CD4-positive, alpha-beta T cell treated with Interleukin-6 at 100 ng/mL for 8 hours (primary cell): ENCODE data around the gene CDH4.

ENCODE experiments used
- DNase-seq: peaks from one replicate; pipeline ENCODE4 v3.0.0-alpha.2; 2020; ENCODE audit warnings: mixed read lengths, low spot score

CDH4 gene

DNA sequence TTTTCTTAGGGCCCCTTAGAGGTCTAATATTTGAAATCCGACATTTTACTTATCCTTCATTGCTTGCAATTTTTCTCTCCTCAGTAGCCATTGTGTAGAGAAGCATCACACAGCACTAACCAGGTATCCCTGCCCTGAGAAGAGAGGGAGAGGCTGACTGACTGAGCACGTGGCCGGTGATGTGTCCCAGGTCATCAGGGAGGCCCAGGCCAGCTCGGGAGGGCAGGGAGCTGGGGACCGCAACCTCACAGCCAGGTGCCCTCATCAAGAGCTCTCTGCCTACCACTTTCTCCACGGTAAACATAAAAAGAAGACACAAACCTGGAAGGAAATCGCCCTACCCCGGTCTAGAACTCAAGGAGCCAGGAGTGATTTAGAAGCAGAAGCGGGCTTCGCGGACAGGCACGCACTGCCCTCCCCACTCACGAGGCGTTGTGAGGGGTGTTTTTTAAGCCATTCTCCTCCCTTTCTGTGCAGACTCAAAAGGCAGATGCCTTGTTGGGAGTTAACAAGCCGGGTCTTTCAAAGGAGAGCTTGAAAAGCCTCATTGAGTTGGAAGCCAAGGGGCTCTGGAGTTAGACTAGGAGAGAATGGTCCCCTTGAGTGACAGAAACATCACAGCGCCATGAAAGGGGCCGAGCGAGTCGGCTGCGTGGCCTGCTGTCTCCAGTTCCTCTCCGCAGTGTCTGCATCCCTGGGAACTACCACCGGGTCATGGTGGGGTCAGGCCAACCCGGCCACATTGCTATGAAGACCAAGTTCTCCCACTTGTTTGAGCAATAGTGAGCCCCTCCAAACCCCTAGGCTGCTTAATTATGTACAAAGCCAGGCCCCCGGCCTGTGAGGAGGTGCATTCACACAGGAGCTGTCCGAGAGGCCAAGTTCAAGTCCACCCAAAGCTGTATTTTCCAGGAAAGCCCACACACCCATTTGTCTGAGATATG, 285.4 kb downstream of the CDH4 start:
- no peak for DNase-seq

DNA sequence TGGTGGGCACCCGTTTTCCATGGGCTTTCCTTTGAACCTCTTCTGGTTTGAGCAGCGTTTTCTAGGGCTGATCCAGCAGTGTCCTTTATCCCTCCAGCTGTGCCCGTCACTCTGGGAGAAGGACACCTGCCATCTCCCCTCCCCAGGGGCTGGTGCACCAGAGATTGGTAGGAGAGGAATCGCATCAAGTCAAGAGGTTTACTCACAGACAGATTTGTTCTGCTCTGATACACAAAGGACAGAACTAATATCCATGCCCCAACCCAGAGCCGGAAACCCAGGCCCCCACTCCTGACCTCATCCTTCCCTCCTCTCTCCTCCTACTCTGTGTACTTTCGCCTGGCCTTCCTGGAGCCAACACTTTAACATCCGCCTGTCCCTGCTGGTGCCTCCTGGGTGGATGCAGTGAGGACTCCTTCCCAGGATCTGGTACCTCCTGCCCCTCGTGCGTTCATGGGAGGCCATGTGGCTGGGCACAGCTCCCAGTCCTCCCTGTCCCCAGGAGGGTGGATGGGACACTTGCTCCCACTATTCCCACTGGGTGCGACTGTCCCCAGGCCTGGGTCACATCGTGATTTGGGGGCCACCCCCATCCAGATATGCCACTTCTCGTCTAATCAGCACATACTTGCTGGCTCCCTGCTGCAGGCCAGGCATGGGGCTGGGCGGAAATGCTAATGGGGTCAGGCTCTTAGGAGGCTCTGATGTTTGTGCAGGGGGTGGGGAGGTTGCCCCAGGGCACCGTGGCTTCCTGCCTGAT, 286.3 kb downstream of the CDH4 start:
- no peak for DNase-seq

GRCh38 chr20:61538943-61539265, 286.8 kb downstream of the CDH4 start:
- no peak for DNase-seq

DNA sequence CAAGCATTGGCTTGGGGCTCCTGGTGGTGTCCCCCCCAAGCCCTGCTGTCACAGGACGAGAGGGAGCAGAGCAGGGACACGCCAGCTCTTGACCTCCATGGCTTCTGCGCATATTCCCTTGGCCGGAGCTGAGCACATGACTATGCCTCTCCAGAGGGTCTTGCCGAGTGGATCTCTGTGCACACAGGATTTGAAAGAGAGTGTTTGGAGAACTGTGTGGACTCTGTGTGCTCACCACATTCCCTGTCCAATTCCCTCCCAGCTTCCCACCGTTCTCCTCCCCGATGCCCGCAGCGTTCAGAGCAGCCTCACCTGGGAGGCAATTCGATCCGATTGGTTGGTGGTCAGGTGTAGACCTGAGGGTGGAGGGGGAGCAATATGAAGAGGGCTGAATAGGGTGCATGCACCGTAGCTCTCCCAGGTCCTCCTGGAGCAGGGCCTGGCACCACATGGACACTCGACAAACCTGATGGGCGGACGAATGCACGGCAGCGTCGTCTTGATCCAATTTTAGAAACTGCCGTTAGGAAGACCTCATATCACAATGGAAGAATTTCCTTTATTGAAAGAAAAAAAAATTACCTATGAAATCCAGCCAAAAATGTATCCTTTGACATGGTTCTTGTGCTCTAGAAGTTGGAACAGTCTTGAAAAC, 287.8 kb downstream of the CDH4 start:
- no peak for DNase-seq

DNA sequence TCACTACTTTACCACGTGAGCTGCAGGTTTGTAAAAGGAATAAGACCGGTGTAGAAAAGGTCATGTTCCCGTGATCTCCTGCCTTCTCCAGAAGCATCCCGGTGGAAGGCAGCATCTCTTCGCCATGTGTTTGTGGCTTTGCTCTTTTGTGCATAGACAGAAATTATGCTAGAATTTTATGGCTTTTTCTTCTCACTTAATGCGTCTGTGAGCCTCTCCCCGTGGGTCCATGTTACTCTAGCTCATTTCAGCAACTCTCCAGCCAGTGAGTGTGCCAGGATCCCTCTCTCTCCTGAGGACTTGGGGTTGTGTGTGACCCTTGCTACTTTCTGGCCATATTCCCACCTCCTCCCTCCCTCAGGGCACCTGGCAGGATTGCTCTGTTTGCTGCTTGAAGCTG, 289.5 kb downstream of the CDH4 start:
- DNase-seq: no peak

DNA sequence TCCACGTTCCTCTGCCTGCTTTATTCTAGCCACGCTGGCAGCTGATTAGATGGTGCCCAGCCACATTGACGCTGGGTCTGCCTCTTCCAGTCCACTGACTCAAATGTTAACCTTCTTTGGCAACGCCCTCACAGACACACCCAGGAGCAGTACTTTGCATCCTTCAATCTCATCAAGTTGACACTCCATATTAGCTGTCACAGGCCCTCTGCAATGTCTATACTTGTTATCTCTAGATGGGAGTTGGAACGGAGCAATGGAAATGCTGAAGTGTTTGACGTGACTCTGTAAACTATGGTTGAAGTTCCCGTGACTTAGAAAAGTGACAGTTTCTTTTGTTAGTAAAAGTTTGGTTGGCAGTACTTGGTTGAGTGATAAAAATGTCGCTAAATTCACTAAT, 291.0 kb downstream of the CDH4 start:
- no peak for DNase-seq

GRCh38 chr20:61543931-61544745, 292.1 kb downstream of the CDH4 start:
- DNase-seq: no peak

DNA sequence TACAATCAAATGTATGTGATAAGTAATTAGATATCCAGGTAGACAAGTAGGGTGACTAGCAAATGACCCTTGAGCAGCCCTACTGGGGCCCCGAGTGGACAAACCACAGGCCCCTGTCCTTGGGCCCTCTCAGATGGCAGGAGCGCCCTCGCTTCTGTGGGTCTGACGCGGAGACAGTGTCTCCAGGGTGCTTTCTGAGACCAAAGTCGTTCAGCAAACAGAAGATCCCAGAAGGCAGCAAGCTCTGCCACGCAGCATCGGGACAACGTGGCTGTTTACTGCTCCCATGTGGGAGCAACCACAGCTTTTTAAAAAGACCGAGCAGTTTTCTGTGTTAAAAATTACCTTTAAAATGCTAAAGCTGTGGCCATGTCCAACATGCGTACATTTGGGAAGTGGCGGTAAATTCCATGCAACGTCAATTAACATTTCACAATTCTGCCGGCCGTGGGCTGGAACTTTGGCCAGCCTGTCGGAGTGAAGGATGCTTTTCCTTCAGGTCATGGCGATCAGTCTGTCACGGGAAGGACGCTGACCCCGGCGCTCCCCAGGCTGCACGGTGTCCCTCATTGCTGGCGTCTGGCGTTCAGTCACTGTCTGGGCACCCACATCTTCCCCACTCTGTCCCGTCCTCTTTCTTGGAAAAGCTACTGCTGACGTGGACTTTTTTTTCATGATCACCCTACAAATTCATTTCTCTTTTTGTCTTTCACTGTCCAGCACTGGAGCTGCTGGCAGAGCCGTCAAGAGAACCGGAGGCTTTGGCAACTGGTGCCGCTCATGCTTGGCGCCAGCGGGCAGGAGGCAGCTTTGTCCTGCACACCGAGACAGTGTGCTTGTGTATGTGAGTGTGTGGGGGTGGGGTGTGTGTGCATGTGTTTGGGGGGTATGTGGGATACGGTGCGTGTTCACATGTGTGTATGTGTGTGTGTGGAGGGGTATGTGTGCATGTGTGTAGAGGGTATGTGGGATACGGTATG, 293.1 kb downstream of the CDH4 start:
- DNase-seq: no peak

GRCh38 chr20:61546641-61547040, 294.6 kb downstream of the CDH4 start:
- DNase-seq: no peak

GRCh38 chr20:61548069-61548468, 296.0 kb downstream of the CDH4 start:
- no peak for DNase-seq

DNA sequence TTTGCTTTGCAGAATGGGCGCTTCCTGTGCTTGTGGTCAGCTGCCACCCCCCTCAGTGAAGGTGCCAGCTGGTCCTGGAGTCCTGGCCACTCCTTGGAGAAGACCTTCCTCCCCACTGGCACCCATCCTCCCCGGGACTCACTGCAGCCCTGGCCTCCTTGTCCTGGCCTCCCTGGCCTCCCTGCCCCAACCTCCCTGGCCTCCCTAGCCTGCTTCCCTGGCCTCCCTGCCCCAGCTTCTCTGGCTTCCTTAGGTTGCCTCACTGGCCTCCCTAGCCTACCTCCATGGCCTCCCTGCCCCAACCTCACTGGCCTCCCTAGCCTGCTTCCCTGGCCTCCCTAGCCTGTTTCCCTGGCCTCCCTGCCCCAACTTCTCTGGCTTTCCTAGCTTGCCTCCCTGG, 297.8 kb downstream of the CDH4 start:
- DNase-seq: no peak

DNA sequence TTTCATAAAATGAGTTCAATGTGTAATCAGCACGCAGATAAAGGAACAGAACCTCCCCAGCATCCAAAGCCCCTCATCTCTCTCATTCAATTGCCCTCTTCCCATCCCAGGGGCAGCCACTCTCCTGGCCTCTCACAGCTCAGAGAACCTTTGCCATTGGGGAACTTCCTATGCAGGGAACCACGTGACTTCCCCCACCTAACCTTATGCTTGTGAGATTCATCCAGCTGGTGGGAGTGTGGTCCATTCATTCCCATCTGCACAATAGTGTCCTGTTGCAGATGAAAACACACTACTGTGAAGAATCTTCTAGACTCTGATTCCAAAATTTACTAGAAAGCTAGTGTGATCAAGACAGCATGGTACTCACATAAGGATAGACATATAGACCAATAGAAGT, 299.3 kb downstream of the CDH4 start:
- DNase-seq: no peak

DNA sequence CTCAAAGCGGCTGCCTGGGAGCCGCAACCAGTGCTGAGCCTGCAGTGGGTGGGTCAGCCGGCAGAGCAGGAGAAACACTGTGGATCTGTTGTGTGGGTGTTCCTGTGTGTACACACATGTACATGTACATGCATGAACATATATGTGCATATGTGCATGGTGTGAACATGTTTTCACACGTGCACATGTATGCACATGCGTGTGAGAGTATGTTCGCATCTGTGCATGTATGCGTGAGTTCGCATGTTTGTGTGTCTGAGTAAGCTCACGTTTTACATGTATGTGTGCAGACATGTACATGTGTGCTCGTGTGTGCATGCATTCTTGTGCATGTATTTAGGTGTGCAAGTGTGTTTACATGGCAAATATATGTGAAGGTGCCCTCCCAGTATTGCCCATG, 302.6 kb downstream of the CDH4 start:
- no peak for DNase-seq

GRCh38 chr20:61555566-61555965, 303.5 kb downstream of the CDH4 start:
- no peak for DNase-seq

- no peak for DNase-seq
These were observed 304.1 kb downstream of the CDH4 start for GRCh38 chr20:61556111-61556510.

GRCh38 chr20:61556673-61557072, 304.6 kb downstream of the CDH4 start:
- DNase-seq: no peak

- no peak for DNase-seq
These were observed 305.6 kb downstream of the CDH4 start for GRCh38 chr20:61557621-61558020.

DNA sequence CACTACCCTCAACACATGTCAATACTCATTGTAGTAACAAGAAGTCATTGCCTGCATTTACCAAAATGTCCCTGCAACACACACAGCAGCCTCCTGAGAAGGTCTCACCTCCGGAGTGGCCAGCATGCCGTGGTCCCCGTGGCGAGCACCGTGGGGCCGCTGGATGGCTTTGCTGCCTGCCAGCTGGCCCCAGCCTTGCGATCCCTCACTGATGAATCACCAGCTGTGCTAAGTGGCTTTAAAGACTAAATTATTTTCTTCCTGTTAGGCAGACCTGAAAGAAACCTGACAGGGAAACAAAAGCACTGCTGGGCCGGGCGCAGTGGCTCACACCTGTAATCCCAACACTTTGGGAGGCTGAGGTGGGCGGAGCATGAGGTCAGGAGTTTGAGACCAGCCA, 306.7 kb downstream of the CDH4 start:
- no peak for DNase-seq

GRCh38 chr20:61559706-61560315, 307.8 kb downstream of the CDH4 start:
- no peak for DNase-seq

DNA sequence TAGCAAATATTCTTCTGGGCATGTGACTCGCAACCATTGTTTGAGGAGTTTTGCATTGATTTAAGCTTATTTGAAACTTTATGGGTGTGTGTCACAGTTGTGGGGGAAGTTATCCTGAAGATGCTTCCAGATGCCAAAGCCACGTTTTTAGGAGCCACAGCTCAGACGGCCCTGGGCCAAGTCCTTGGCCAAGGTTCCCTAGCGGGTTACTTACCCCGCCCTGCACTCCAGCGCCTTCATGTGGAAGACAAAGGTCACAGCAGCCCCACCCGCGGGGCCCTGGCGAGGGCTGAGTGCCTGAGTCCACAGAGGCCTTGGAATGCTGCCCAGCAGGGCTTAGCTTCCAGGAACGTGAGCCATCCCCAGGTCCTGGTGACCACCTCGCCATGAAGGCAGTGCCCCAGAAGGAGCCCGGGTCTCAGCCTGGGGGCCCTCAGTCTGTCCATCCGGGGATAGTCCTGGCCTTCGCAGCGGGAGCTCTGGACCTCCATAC, 308.3 kb downstream of the CDH4 start:
- no peak for DNase-seq
